Pancreas (tissue), 10 donors: ENCODE measurements around the gene DUSP14. TPM values are rescaled to one million over a fixed set of nuclear protein-coding genes. Genes with fewer than 3 reads are reported as not detected.

Experiments
- ATAC-seq, 4 donors: fragments of 200-7000 bp; cut with Tn5 transposase; one replicate each; pipeline versions ENCODE4 v1.8.0 to v1.9.1; 2020; ENCODE audit warnings: mild to moderate bottlenecking in 4 of 4, moderate library complexity in 4 of 4
- DNase-seq, 6 donors: peaks; one replicate each; pipeline ENCODE4 v3.0.0-alpha.2; 2020
- FAIRE-seq: peaks from 2 replicates; lab custom pipeline; 2012; peaks lifted over from hg19 to GRCh38; lab: Jason Lieb, UNC
- H3K27ac ChIP-seq, 4 donors: fragments of 200-600 bp; sonication (generic); 1 replicate in 3 of 4; 2 replicates in 1 of 4; pipeline versions ENCODE4 v1.5.0 to v1.8.0; 2020
- H3K27me3 ChIP-seq, 4 donors: fragments of 200-600 bp; one replicate each; pipeline ENCODE4 v1.8.0; 2021
- H3K36me3 ChIP-seq, 3 donors: fragments of 200-600 bp; sonication (generic) in 1 of 3; one replicate each; pipeline versions ENCODE4 v1.5.0 to v1.8.0; 2020 to 2021
- H3K4me1 ChIP-seq, 3 donors: fragments of 200-600 bp; one replicate each; pipeline ENCODE4 v1.8.0; 2021
- H3K4me3 ChIP-seq, 4 donors: fragments of 200-600 bp; sonication (generic) in 2 of 4; one replicate each; pipeline versions ENCODE4 v1.5.0 to v1.8.0; 2020 to 2021
- H3K9me3 ChIP-seq, 4 donors: fragments of 200-600 bp; one replicate each; pipeline ENCODE4 v1.8.0; 2021
- WGBS, 2 donors: extraction: QIAGEN DNeasy Blood & Tissue Kit; methylation state at CpG; one replicate each; pipeline ENCODE4 v1.1.7; 2013; 5-methylcytosine and 5-hydroxymethylcytosine counted together
- intact Hi-C, 3 donors: fragments of 100-400 bp; cut with DNase I; formaldehyde crosslinking; loops; one replicate each; pipeline versions ENCODE4 v1.11.1 to v1.14.2; 2022
- polyA plus RNA-seq, 2 donors: library from polyadenylated mRNA; stranded (reverse); fragments of 200-250 nt; gene quantifications; one replicate each; pipeline ENCODE4 v1.2.3, GENCODE V29; 2013
- total RNA-seq, 6 donors: library from RNA; stranded (reverse); fragmentation: NEBNext Ultra II Directional in 4 of 6; extraction: Animal tissue kit (Norgen Biotek cat#: 25700) in 4 of 6; gene quantifications; one replicate each; pipeline versions ENCODE4 v1.2.1 to v1.2.4, GENCODE V29; 2021 to 2023
- TF ChIP-seq, protein P1 (sequence below), 4 donors: fragments of 200-600 bp; sonication (generic) in 3 of 4; IDR thresholded peaks; one replicate each; pipeline versions ENCODE4 v1.5.0 to v1.8.0; 2021; ENCODE audit warnings: antibody characterized with exemption in 4 of 4
- donor health status: healthy with polysubstance abuse.
- donor health status: DM: no; HTN: no; CAD: no; lungs with moderate emphysema.
- donor health status: DM: no; HTN: no; CAD: no.
- donor health status: control.
- donor health status: control.
- donor health status: Bipolar disorder and iron deficiency.
- donor health status: DM: yes; HTN: yes; CAD: no.
- donor health status: DM: no; HTN: no; CAD: no.
- donor health status: DM: no; HTN: no; CAD: no.
- donor health status: DM: yes; HTN: yes; CAD: no.

Gene DUSP14
- total and polyA plus RNA-seq, 8 donors = 2.7 to 6.4 (median 4.4) TPM

DNA sequence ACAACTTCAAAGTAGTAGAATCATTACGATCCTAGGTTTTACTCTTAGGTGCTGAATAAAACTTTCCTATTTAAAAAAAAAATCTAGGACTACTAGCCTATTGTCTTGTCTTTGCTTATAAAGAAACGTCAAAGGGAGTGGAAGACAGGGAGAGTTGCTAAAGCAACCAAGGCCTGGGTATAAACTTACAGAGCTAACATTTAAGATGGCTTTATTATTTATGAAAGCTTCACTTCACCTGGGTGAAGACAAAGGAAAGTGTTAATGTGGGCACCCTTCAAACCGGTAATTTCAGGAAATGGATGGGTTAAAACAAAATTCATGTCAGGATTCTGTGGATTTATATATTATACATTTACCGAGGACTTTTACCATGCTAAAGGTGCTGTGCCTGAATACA is 2.5 kb downstream of the DUSP14 start:
- FAIRE-seq (no peak), ATAC-seq (no peak), DNase-seq (no peak)
- TF ChIP-seq, protein P1, sequence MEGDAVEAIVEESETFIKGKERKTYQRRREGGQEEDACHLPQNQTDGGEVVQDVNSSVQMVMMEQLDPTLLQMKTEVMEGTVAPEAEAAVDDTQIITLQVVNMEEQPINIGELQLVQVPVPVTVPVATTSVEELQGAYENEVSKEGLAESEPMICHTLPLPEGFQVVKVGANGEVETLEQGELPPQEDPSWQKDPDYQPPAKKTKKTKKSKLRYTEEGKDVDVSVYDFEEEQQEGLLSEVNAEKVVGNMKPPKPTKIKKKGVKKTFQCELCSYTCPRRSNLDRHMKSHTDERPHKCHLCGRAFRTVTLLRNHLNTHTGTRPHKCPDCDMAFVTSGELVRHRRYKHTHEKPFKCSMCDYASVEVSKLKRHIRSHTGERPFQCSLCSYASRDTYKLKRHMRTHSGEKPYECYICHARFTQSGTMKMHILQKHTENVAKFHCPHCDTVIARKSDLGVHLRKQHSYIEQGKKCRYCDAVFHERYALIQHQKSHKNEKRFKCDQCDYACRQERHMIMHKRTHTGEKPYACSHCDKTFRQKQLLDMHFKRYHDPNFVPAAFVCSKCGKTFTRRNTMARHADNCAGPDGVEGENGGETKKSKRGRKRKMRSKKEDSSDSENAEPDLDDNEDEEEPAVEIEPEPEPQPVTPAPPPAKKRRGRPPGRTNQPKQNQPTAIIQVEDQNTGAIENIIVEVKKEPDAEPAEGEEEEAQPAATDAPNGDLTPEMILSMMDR (IDR thresholded peaks at IDR 0.05) = no peak
- Histone ChIP-seq H3K9me3 (no peaks in the 10 kb centered on the region), H3K4me3 (no peak overlapping the region), H3K27ac (no peak overlapping the region), H3K36me3 (no peaks in the 10 kb centered on the region), H3K4me1 (peaks cover 6 to 11% (median 7%) of the 10 kb centered on the region in 3 donors), H3K27me3 (no peaks in the 10 kb centered on the region)
- intact Hi-C loops = no loop called here
- 50 to 59% methylated on average over 4 of the region's 4 CpGs for WGBS, 2 donors

DNA sequence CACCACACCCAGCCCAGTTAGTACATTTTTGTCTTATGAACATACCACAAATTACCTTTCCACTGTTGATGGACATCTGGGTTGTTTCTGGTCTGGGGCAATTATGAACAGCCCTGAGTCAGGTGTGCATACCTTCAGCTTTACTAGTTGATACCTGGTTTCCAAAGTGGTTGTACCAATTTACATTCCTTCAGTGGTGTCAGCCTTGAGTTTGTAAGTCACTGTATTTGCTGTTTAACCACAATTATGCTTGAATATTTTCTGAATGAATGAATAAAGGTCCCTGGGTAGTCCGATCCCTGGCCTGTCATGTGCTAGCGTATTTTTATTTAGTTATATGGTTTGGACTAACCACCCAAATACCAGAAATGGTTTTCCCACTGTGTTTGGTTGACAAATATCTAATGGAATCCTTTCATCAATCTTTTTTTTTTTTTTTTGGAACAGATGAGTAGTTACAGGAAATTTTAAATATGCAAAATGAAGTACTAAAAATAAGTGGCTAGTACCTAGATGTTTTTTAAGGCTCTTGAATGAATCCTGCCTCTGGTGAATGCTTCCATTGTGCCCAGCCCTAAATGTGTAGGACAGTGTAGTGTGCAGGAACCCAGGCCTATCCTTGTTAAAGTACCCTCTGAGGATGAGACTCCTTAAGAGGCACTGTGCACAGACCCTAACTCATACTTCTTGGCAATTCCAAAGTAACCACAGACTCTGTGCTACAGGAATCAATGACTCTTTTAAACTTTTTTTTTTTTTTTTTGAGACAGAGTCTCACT is 3.7 kb downstream of the DUSP14 start:
- H3K27me3 ChIP-seq = no peaks in the 10 kb centered on the region
- no peak overlapping the region for H3K4me3 ChIP-seq
- H3K4me1 ChIP-seq = peaks cover under 1 to 3% (median 2%) of the 10 kb centered on the region in 3 donors
- DNase-seq (no peak), ATAC-seq (no peak), FAIRE-seq (no peak)
- 93 to 96% methylated on average over 2 of the region's 2 CpGs for WGBS, 2 donors
- H3K9me3 ChIP-seq = no peaks in the 10 kb centered on the region
- H3K36me3 ChIP-seq = no peaks in the 10 kb centered on the region
- no peak overlapping the region for H3K27ac ChIP-seq
- TF ChIP-seq, protein P1 (IDR thresholded peaks at IDR 0.05) = no peak
- intact Hi-C loops = no loop called here

DNA sequence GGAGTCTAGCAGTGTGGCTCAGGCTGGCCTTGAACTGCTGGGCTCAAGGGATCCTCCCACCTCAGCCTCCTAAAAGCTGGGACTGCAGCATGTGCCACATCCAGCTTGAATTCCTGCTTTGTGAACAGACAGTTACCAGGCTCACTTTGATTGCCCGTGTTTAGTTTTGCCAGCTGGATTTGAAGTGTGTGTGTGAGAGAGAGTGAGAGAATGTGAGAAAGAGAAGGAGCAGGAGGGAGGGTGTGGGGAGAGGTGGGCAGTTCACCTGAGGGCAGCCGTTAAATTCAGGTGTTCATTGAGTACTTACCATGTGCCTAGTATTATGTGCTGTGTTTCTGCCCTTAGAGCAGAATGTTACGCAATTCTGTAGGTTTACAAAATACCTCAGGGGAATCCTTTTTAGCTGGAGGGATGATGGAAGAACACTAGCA is 4.7 kb downstream of the DUSP14 start:
- Histone ChIP-seq H3K9me3 (no peaks in the 10 kb centered on the region), H3K36me3 (no peaks in the 10 kb centered on the region), H3K27me3 (no peaks in the 10 kb centered on the region), H3K27ac (no peak overlapping the region), H3K4me3 (no peak overlapping the region), H3K4me1 (peaks cover 0 to 2% (median 0%) of the 10 kb centered on the region in 3 donors)
- no peak for DNase-seq
- TF ChIP-seq, protein P1 (IDR thresholded peaks at IDR 0.05) = no peak
- intact Hi-C loops = no loop called here
- WGBS, 2 donors = 76 to 79% methylated on average over 3 of the region's 3 CpGs
- no peak for FAIRE-seq
- no peak for ATAC-seq

DNA sequence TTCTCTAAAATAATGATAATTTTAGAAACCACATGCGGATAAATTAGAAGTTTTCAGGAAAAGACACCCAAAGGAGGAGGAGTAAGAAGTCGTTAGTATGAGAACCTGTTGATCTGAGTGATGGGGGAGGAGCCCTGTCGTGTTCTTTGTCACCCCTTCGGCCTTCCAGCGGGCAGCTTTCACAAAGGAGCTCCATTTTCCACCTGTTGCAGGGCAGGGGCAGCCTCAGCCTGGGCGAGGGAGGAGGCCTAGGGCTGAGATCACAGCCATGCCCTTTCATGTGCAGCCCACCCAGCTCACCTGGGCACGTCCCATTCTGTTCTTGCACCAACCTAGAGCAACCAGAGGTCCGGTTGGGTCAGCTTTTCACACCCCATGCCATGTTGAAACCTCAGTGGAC is 5.3 kb downstream of the DUSP14 start:
- Histone ChIP-seq H3K36me3 (no peaks in the 10 kb centered on the region), H3K27me3 (no peaks in the 10 kb centered on the region), H3K4me3 (no peak overlapping the region), H3K9me3 (no peaks in the 10 kb centered on the region), H3K27ac (no peak overlapping the region), H3K4me1 (peaks cover 0 to 2% (median 0%) of the 10 kb centered on the region in 3 donors)
- WGBS, 2 donors = 83 to 86% methylated on average over 8 of the region's 8 CpGs
- DNase-seq (no peak), ATAC-seq (no peak), FAIRE-seq (no peak)
- TF ChIP-seq, protein P1 (IDR thresholded peaks at IDR 0.05) = no peak
- intact Hi-C loops = loop anchor here in 1 of 3 donors (5.0 kb wide), 1 partner anchor 38 kb away; no protein-coding TSS in a partner anchor

DNA sequence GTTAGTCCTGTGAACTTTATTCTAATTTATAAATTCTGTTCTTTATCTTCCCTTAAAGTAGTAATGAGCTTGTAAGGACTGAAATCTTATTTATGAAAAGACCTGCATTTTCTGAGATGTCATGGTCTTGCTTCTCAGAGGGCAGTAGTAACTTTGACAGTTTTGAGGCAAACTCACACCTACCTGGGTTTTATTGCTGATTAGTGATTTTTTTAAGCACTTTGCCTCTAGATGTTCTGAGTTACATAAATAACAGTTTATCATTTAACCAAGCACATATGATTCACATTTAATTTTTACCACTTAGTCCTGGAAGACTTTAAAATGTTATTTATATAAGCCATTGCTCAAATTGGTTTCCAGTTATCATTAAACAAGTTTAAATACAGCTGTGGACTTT is 10.7 kb downstream of the DUSP14 start:
- H3K4me1 ChIP-seq = peaks cover 0 to 9% (median 5%) of the 10 kb centered on the region in 3 donors
- no peaks in the 10 kb centered on the region for H3K27me3 ChIP-seq
- intact Hi-C loops = no loop called here
- DNase-seq (no peak), ATAC-seq (no peak), FAIRE-seq (no peak)
- H3K9me3 ChIP-seq = no peaks in the 10 kb centered on the region
- TF ChIP-seq, protein P1 (IDR thresholded peaks at IDR 0.05) = no peak
- no peaks in the 10 kb centered on the region for H3K36me3 ChIP-seq
- no peak overlapping the region for H3K27ac ChIP-seq
- no peak overlapping the region for H3K4me3 ChIP-seq
